Mesenchymal stem cell (in vitro differentiated cells and primary cell): ENCODE measurements around the gene PRKG1.

ENCODE experiments used
- DNase-seq: peaks from one replicate; pipeline ENCODE4 v3.0.0-alpha.2; 2013
- H2AFZ ChIP-seq: one replicate; pipeline ENCODE4 v1.6.1; 2013; ENCODE audit warnings: low read depth, mild to moderate bottlenecking, control low read depth, inconsistent platforms, low read length, moderate library complexity
- H2AK5ac ChIP-seq: 2 replicates; pipeline ENCODE4 v1.6.1; 2013; ENCODE audit warnings: low read length, moderate library complexity, mild to moderate bottlenecking, inconsistent platforms; ENCODE audit not compliant: severe bottlenecking
- H2BK120ac ChIP-seq: one replicate; pipeline ENCODE4 v1.6.1; 2013; ENCODE audit warnings: low read depth, mild to moderate bottlenecking, inconsistent platforms, low read length, moderate library complexity
- H2BK12ac ChIP-seq, 2 experiments: one replicate each; pipeline ENCODE4 v1.6.1; 2013; ENCODE audit warnings: inconsistent platforms in 2 of 2, low read length in 2 of 2, mild to moderate bottlenecking in 2 of 2, moderate library complexity in 2 of 2, control low read depth in 1 of 2
- H2BK15ac ChIP-seq: one replicate; pipeline ENCODE4 v1.6.1; 2013; ENCODE audit warnings: mild to moderate bottlenecking, low read depth, inconsistent platforms; ENCODE audit not compliant: poor library complexity, severe bottlenecking
- H2BK5ac ChIP-seq: 2 replicates; pipeline ENCODE4 v1.6.1; 2013; ENCODE audit warnings: low read depth, mild to moderate bottlenecking, low read length, control low read depth, inconsistent platforms; ENCODE audit not compliant: poor library complexity, severe bottlenecking
- H3K14ac ChIP-seq, 2 experiments: one replicate each; pipeline ENCODE4 v1.6.1; 2013; ENCODE audit warnings: inconsistent platforms in 2 of 2, low read length in 2 of 2, control low read depth in 1 of 2, mild to moderate bottlenecking in 1 of 2, moderate library complexity in 1 of 2
- H3K18ac ChIP-seq, 2 experiments: one replicate each; pipeline ENCODE4 v1.6.1; 2013; ENCODE audit warnings: inconsistent platforms in 2 of 2, low read length in 2 of 2, control low read depth in 1 of 2, low read depth in 1 of 2, mild to moderate bottlenecking in 1 of 2
- H3K23ac ChIP-seq, 2 experiments: one replicate each; pipeline ENCODE4 v1.6.1; 2013; ENCODE audit warnings: inconsistent platforms in 2 of 2, low read length in 2 of 2, mild to moderate bottlenecking in 2 of 2, moderate library complexity in 2 of 2, control low read depth in 1 of 2
- H3K27ac ChIP-seq: 2 replicates; pipeline ENCODE4 v1.5.1; 2013; ENCODE audit warnings: mild to moderate bottlenecking, moderate library complexity, low read length, control low read depth, inconsistent platforms; ENCODE audit not compliant: poor library complexity, severe bottlenecking
- H3K27me3 ChIP-seq, 2 experiments: 2 replicates each; pipeline versions ENCODE4 v1.6.1 to v1.7.0; 2013; ENCODE audit warnings: low read length in 2 of 2, mild to moderate bottlenecking in 2 of 2, moderate library complexity in 2 of 2, control low read depth in 1 of 2, inconsistent platforms in 1 of 2; ENCODE audit not compliant: control insufficient read depth in 1 of 2, insufficient read depth in 1 of 2
- H3K36me3 ChIP-seq, 2 experiments: 2 replicates each; pipeline versions ENCODE4 v1.6.1 to v1.7.0; 2013; ENCODE audit warnings: low read length in 2 of 2, control low read depth in 1 of 2, inconsistent platforms in 1 of 2, low read depth in 1 of 2, mild to moderate bottlenecking in 1 of 2; ENCODE audit not compliant: insufficient read depth in 2 of 2, control insufficient read depth in 1 of 2
- H3K4ac ChIP-seq, 2 experiments: one replicate each; pipeline ENCODE4 v1.6.1; 2013; ENCODE audit warnings: inconsistent platforms in 2 of 2, low read length in 2 of 2, mild to moderate bottlenecking in 2 of 2, moderate library complexity in 2 of 2, control low read depth in 1 of 2, low read depth in 1 of 2
- H3K4me1 ChIP-seq: 2 replicates; pipeline ENCODE4 v1.6.1; 2013; ENCODE audit warnings: low read depth, low read length, control low read depth; ENCODE audit not compliant: control insufficient read depth, insufficient read depth
- H3K4me2 ChIP-seq: 2 replicates; pipeline ENCODE4 v1.6.1; 2013; ENCODE audit warnings: low read length, mild to moderate bottlenecking, inconsistent platforms; ENCODE audit not compliant: poor library complexity, severe bottlenecking
- H3K4me3 ChIP-seq, 2 experiments: 2 replicates each; pipeline versions ENCODE4 v1.5.1 to v1.7.0; 2013; ENCODE audit warnings: low read length in 2 of 2, mild to moderate bottlenecking in 2 of 2, control low read depth in 1 of 2, low read depth in 1 of 2; ENCODE audit not compliant: insufficient read depth in 1 of 2
- H3K79me1 ChIP-seq: replicated peaks from 2 replicates; pipeline ENCODE4 v1.6.1; 2013; ENCODE audit warnings: mild to moderate bottlenecking, control low read depth, low read length, inconsistent platforms; ENCODE audit not compliant: poor library complexity, severe bottlenecking
- H3K9ac ChIP-seq: 2 replicates; pipeline ENCODE4 v1.7.0; 2013; ENCODE audit warnings: mild to moderate bottlenecking, low read length, moderate library complexity
- H3K9me3 ChIP-seq: 2 replicates; pipeline ENCODE4 v1.7.0; 2013; ENCODE audit warnings: mild to moderate bottlenecking, low read length; ENCODE audit not compliant: control insufficient read depth
- H4K8ac ChIP-seq: one replicate; pipeline ENCODE4 v1.6.1; 2013; ENCODE audit warnings: inconsistent platforms, mild to moderate bottlenecking, low read length, moderate library complexity
- H4K91ac ChIP-seq: one replicate; pipeline ENCODE4 v1.6.1; 2013; ENCODE audit warnings: mild to moderate bottlenecking, low read length, inconsistent platforms
- WGBS: methylation state at CpG from one replicate; pipeline ENCODE4 v1.1.7; 2013; ENCODE audit warnings: mixed read lengths; 5-methylcytosine and 5-hydroxymethylcytosine counted together

The PRKG1 gene

GRCh38 chr10:51214207-51215196, 140.2 kb downstream of the PRKG1 start:
- H2BK5ac ChIP-seq: no peak overlapping the region
- DNase-seq: no peak
- H3K79me1 ChIP-seq: no peaks in the 10 kb centered on the region
- no peak overlapping the region for H2BK120ac ChIP-seq
- peak overlapping the region; percentile 49 for H2BK15ac ChIP-seq
- no peak overlapping the region for H2AFZ ChIP-seq
- no peaks in the 10 kb centered on the region for H3K9me3 ChIP-seq
- H3K4me1 ChIP-seq: no peaks in the 10 kb centered on the region
- H3K9ac ChIP-seq: no peak overlapping the region
- no peak overlapping the region for H2BK12ac ChIP-seq
- H3K14ac ChIP-seq: no peak overlapping the region
- H3K4me2 ChIP-seq: no peak overlapping the region
- H3K4me3 ChIP-seq: no peak overlapping the region
- no peaks in the 10 kb centered on the region for H3K36me3 ChIP-seq
- 85% methylated on average over 10 of the region's 11 CpGs for WGBS
- no peak overlapping the region for H2AK5ac ChIP-seq
- H4K91ac ChIP-seq: no peak overlapping the region
- H3K23ac ChIP-seq: no peak overlapping the region
- H3K27me3 ChIP-seq: no peaks in the 10 kb centered on the region
- no peak overlapping the region for H4K8ac ChIP-seq
- H3K18ac ChIP-seq: no peak overlapping the region
- no peak overlapping the region for H3K4ac ChIP-seq
- no peak overlapping the region for H3K27ac ChIP-seq

GRCh38 chr10:51215951-51216834, 141.9 kb downstream of the PRKG1 start:
- no peak overlapping the region for H2BK12ac ChIP-seq
- no peak overlapping the region for H3K9ac ChIP-seq
- no peak overlapping the region for H3K14ac ChIP-seq
- no peak overlapping the region for H3K18ac ChIP-seq
- peak; percentile 56 for DNase-seq
- no peak overlapping the region for H2BK5ac ChIP-seq
- no peaks in the 10 kb centered on the region for H3K27me3 ChIP-seq
- H3K4me2 ChIP-seq: no peak overlapping the region
- H3K79me1 ChIP-seq: no peaks in the 10 kb centered on the region
- no peaks in the 10 kb centered on the region for H3K36me3 ChIP-seq
- no peak overlapping the region for H4K91ac ChIP-seq
- H4K8ac ChIP-seq: no peak overlapping the region
- peak overlapping the region in 1 of 2 experiments; percentile 84 for H3K4ac ChIP-seq
- H3K9me3 ChIP-seq: no peaks in the 10 kb centered on the region
- no peak overlapping the region for H3K4me3 ChIP-seq
- H2AFZ ChIP-seq: no peak overlapping the region
- no peak overlapping the region for H2AK5ac ChIP-seq
- 63% methylated on average over 1 of the region's 3 CpGs for WGBS
- no peak overlapping the region for H2BK15ac ChIP-seq
- no peak overlapping the region for H3K23ac ChIP-seq
- no peak overlapping the region for H2BK120ac ChIP-seq
- H3K4me1 ChIP-seq: no peaks in the 10 kb centered on the region
- no peak overlapping the region for H3K27ac ChIP-seq

GRCh38 chr10:51217505-51217904, 143.2 kb downstream of the PRKG1 start:
- Histone ChIP-seq H3K4me3 (no peak overlapping the region), H2BK15ac (no peak overlapping the region), H2BK120ac (no peak overlapping the region), H3K4me2 (no peak overlapping the region), H2BK5ac (no peak overlapping the region), H3K14ac (no peak overlapping the region), H3K9me3 (no peaks in the 10 kb centered on the region), H3K4me1 (no peaks in the 10 kb centered on the region), H3K23ac (no peak overlapping the region), H3K36me3 (no peaks in the 10 kb centered on the region), H3K27me3 (no peaks in the 10 kb centered on the region), H3K79me1 (no peaks in the 10 kb centered on the region), H3K4ac (no peak overlapping the region), H4K91ac (no peak overlapping the region), H3K9ac (no peak overlapping the region), H2AFZ (no peak overlapping the region), H3K18ac (no peak overlapping the region), H2BK12ac (no peak overlapping the region), H4K8ac (no peak overlapping the region), H2AK5ac (no peak overlapping the region), H3K27ac (no peak overlapping the region)
- WGBS: no CpG with 5 or more reads among the region's 1 CpG
- peak; percentile 48 for DNase-seq

- no peak overlapping the region for H2AFZ ChIP-seq
- H3K4ac ChIP-seq: no peak overlapping the region
- peak; percentile 79 for DNase-seq
- no peak overlapping the region for H3K4me2 ChIP-seq
- H3K79me1 ChIP-seq: no peaks in the 10 kb centered on the region
- H3K18ac ChIP-seq: peak overlapping the region in 1 of 2 experiments; percentile 18
- H3K4me3 ChIP-seq: peak overlapping the region in 1 of 2 experiments; percentile 63
- no peaks in the 10 kb centered on the region for H3K36me3 ChIP-seq
- H2BK120ac ChIP-seq: no peak overlapping the region
- H2AK5ac ChIP-seq: no peak overlapping the region
- H3K27me3 ChIP-seq: no peaks in the 10 kb centered on the region
- no peak overlapping the region for H3K14ac ChIP-seq
- no peak overlapping the region for H3K27ac ChIP-seq
- H4K8ac ChIP-seq: no peak overlapping the region
- H2BK12ac ChIP-seq: no peak overlapping the region
- no peak overlapping the region for H2BK15ac ChIP-seq
- no peak overlapping the region for H4K91ac ChIP-seq
- H3K9ac ChIP-seq: peak overlapping the region; percentile 74
- H3K9me3 ChIP-seq: no peaks in the 10 kb centered on the region
- no peak overlapping the region for H3K23ac ChIP-seq
- WGBS: no CpG with 5 or more reads among the region's 5 CpGs
- no peak overlapping the region for H2BK5ac ChIP-seq
- H3K4me1 ChIP-seq: no peaks in the 10 kb centered on the region
Observed at GRCh38 chr10:51224671-51225161, 150.4 kb downstream of the PRKG1 start.
